ENCODE measurements around the gene NONO. TPM values are rescaled to one million over a fixed set of nuclear protein-coding genes. Genes with fewer than 3 reads are reported as not detected.
A peak's percentile ranks its signal among the peaks of the same experiment; 100 is the strongest.

The NONO gene, protein sequence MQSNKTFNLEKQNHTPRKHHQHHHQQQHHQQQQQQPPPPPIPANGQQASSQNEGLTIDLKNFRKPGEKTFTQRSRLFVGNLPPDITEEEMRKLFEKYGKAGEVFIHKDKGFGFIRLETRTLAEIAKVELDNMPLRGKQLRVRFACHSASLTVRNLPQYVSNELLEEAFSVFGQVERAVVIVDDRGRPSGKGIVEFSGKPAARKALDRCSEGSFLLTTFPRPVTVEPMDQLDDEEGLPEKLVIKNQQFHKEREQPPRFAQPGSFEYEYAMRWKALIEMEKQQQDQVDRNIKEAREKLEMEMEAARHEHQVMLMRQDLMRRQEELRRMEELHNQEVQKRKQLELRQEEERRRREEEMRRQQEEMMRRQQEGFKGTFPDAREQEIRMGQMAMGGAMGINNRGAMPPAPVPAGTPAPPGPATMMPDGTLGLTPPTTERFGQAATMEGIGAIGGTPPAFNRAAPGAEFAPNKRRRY
- 355 and 462 TPM in 2 replicates for total RNA-seq

DNA sequence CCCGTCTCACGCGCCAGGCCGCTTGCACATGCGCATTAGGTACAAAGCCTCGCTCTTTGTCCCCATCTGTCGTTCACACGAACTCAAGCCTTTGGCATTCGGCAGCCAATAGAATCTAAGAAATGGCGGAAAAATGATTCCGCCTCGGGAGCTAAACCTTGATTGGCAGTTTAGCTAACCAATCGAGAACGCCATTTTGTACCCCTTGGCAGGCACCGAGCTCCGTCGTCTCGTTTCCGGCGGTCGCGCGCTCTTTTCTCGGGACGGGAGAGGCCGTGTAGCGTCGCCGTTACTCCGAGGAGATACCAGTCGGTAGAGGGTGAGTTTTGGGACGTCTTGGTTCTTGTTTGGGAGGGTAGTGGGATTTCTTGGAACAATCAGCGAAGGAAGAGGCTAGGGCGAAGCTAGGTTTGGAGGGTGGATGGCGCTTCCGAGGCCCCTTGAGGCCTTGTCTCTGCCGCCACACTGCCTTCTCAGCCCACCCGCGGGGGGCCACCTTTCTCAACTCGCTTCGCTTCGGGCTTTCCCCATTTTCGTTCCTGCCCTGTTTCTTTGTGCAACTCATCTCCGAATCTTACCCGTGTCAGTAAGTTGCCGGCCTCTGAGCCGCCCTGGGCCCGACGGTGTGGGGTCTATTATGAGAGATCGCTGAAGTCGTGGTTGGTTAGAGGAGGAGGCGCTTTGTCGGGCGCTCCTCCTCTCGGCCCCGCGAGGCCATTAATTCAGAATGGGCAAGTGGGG lies at the start of gene NONO:
Gene NONO, plus strand, starts transcription at position 233 of the 741 bp plus-strand sequence. CDS start 7,003 bp downstream, outside the sequence.
- TF ChIP-seq, protein P1, sequence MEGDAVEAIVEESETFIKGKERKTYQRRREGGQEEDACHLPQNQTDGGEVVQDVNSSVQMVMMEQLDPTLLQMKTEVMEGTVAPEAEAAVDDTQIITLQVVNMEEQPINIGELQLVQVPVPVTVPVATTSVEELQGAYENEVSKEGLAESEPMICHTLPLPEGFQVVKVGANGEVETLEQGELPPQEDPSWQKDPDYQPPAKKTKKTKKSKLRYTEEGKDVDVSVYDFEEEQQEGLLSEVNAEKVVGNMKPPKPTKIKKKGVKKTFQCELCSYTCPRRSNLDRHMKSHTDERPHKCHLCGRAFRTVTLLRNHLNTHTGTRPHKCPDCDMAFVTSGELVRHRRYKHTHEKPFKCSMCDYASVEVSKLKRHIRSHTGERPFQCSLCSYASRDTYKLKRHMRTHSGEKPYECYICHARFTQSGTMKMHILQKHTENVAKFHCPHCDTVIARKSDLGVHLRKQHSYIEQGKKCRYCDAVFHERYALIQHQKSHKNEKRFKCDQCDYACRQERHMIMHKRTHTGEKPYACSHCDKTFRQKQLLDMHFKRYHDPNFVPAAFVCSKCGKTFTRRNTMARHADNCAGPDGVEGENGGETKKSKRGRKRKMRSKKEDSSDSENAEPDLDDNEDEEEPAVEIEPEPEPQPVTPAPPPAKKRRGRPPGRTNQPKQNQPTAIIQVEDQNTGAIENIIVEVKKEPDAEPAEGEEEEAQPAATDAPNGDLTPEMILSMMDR (IDR thresholded peaks at IDR 0.05; ENCODE audit: insufficient read depth, low read depth, low read length): no peak
- DNase-seq (ENCODE audit: low read depth): peak; percentile 99
- H3K4me3 ChIP-seq (ENCODE audit: low read depth, low read length): peak within 1 kb of the TSS; percentile 78

DNA sequence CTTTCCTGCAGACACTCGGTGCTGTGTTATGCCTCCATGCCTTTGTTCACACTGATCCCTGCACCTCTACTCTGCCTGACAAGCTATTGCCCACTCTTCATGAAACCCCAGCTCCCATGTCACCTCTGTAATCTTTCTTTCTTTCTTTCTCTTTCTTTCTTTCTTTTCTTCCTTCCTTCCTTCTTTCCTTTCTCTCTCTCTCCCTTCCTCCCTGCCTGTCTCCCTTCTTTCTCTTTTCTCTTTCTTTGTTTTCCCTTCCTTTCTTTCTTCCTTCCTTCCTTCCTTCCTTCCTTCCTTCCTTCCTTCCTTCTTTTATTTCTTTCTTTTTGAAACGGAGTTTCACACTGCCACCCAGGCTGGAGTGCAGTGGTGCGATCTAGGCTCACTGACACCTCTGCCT lies 48.0 kb upstream of the NONO start:
- TF ChIP-seq, protein P1 (IDR thresholded peaks at IDR 0.05; ENCODE audit: insufficient read depth, low read depth, low read length): no peak
- H3K4me3 ChIP-seq (ENCODE audit: low read depth, low read length): no peak overlapping the region
- DNase-seq (ENCODE audit: low read depth): no peak

DNA sequence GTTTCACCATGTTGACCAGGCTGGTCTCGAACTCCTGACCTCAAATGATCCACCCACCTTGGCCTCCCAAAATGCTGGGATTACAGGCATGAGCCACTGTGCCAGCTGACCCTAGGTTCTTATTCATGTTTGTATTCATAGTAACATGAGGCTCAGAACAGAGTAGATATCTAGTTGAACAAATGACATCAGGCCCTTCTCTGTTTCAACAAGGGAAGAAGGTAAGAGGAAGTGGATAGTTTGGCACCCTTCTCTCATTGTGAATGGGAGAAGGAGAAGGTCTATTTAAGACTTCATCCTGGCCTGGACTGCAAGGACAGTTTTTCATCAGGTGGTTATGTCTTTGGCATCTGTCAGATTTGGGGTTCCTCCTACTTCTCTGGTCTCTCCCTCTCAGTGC lies 46.6 kb upstream of the NONO start:
- TF ChIP-seq, protein P1 (IDR thresholded peaks at IDR 0.05; ENCODE audit: insufficient read depth, low read depth, low read length): no peak
- no peak overlapping the region for H3K4me3 ChIP-seq (ENCODE audit: low read depth, low read length)
- DNase-seq (ENCODE audit: low read depth): no peak

DNA sequence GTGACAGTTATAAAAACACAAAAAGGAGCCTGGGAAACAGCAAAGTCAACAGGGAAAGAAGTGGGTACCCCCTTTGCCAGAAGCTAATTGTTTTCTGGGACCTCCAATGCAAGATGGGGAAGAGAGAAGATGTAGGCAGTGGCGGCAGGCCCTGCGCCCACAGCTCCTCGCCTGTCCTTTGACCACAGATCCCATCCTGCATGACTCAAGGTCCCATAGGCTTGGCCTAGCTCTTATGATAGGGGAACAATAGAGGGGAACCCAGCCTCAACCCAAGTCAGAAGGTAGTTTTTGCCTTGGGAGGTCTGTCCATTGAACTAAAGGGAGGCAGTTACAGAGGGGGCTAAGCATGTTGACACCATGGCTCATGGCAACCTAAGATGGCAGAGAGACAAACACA lies 43.7 kb upstream of the NONO start:
- DNase-seq (ENCODE audit: low read depth): no peak
- TF ChIP-seq, protein P1 (IDR thresholded peaks at IDR 0.05; ENCODE audit: insufficient read depth, low read depth, low read length): no peak
- no peak overlapping the region for H3K4me3 ChIP-seq (ENCODE audit: low read depth, low read length)

DNA sequence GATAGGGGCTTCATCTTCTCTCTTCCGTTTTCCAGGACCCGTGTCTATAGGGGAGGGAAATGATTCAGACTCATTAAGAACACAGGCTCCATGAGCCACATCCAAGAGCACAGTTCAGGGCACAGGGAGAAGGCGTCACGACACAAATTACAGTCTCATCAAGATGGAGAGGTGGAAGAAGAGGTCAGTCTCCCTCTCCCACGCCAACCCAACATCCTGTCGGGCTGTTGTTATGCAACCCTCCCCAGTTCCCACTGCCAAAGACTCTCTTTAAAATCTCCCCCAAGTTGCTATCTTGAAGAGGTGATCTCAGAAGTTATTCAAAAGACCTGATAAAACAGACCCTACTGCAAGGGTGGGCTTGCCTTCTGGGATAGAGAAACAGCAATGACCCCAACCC lies 42.1 kb upstream of the NONO start:
- DNase-seq (ENCODE audit: low read depth): no peak
- TF ChIP-seq, protein P1 (IDR thresholded peaks at IDR 0.05; ENCODE audit: insufficient read depth, low read depth, low read length): no peak
- no peak overlapping the region for H3K4me3 ChIP-seq (ENCODE audit: low read depth, low read length)

DNA sequence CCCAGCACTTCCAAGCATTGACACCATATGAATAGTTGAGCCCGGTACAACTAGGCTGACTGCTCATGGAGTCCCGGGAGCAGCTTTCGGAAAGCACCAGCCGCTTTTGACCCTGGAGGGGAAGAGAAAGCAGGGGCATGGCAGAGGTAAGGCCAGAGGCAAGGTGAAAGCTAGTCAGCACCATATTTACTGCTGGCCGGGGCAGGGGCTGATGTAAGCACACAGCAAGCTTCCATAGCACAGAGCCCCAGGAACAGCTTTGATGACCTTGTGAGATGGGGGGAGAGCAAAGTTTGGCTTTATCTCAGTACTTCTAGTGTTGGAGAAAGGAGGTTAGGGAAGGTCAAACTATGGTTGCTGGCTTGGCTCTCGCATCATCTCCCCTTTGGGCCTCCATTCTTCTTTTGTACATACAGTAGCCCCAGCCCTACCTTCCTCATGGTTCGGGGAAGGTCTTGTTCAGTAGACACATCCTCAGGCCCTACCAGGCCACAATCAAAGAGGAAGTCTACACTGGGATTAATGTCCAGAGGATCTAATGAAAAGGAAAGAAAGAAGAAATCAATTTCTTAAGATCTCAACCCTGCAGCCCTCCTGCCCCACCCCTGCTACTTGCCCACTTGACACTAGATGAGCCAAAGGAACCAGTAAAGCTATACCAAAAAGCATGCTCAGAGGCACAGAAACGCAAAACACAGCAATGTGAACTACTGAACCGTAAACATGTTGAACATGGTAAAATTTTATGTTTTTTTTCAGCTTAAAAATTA lies 38.9 kb upstream of the NONO start:
- DNase-seq (ENCODE audit: low read depth): no peak
- H3K4me3 ChIP-seq (ENCODE audit: low read depth, low read length): no peak overlapping the region
- TF ChIP-seq, protein P1 (IDR thresholded peaks at IDR 0.05; ENCODE audit: insufficient read depth, low read depth, low read length): no peak

All from fibroblast of villous mesenchyme (primary cell).